Brain microvascular endothelial cell (primary cell): ENCODE measurements around the gene PARD3.
"Not testable (repeated sequence)": the region's sequence is repeated elsewhere in the genome, so short reads cannot be mapped to it uniquely, and the experiment has no call there.

Source experiments
- DNase-seq: peaks from one replicate; pipeline ENCODE4 v3.0.0-alpha.2; 2020
- H3K27ac ChIP-seq: fragments of 250-450 bp; sonication (Bioruptor Pico); 2 replicates; pipeline ENCODE4 v1.5.1; 2020; ENCODE audit warnings: mild to moderate bottlenecking, moderate library complexity
- H3K27me3 ChIP-seq: fragments of 250-450 bp; sonication (Bioruptor Pico); replicated peaks from 2 replicates; pipeline ENCODE4 v1.5.1; 2020; ENCODE audit warnings: mild to moderate bottlenecking
- H3K36me3 ChIP-seq: fragments of 250-450 bp; sonication (Bioruptor Pico); replicated peaks from 2 replicates; pipeline ENCODE4 v1.5.1; 2020; ENCODE audit warnings: mild to moderate bottlenecking
- H3K4me3 ChIP-seq: 2 replicates; pipeline ENCODE4 v1.5.1; 2011; ENCODE audit warnings: low read depth, mild to moderate bottlenecking, control low read depth, low read length, moderate library complexity
- in situ Hi-C: cut with HindIII; loops from 2 replicates; pipeline ENCODE4 v1.10.0; 2017; ENCODE audit warnings: low sequenced_read_pairs, low pct_ligation_motif_present
- TF ChIP-seq, protein P1 (sequence below): IDR thresholded peaks from 2 replicates; pipeline ENCODE4 v1.5.1; 2011; ENCODE audit warnings: low read depth, mild to moderate bottlenecking, moderate library complexity, low read length, control low read depth, inconsistent platforms; ENCODE audit errors: missing control alignments

Gene PARD3

DNA sequence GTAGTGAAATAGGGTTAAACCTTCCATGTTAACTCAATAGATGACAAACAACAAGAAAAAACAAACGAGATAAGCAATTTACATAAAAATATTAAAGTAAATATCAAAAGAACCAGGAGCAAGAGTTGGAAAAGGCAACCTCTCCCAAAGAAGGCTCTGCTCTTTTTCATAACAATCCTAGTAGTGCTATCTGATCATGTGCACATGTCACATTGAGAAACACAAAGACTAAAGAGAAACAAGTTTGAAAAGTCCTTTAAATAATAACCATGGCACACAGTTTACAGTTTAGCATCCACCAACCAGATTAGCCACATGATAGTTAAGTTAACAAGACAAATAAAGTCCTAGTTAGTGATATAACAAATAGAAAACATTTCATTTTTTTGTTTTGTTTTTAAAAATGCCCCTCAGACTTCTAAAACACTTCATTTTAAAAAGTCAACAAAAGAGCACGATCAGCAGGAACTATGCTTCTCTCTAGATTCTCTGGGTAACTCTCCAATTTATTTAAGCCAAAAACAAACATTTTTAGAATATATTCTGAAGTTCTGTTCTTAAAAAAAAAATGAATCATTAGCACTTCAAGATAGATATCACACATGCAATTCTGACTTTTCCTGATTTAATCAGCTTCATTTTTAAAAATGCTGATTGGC lies 110.4 kb downstream of the PARD3 start:
- in situ Hi-C loops = no loop called here
- no peak for DNase-seq
- no peaks in the 10 kb centered on the region for H3K36me3 ChIP-seq
- TF ChIP-seq, protein P1, sequence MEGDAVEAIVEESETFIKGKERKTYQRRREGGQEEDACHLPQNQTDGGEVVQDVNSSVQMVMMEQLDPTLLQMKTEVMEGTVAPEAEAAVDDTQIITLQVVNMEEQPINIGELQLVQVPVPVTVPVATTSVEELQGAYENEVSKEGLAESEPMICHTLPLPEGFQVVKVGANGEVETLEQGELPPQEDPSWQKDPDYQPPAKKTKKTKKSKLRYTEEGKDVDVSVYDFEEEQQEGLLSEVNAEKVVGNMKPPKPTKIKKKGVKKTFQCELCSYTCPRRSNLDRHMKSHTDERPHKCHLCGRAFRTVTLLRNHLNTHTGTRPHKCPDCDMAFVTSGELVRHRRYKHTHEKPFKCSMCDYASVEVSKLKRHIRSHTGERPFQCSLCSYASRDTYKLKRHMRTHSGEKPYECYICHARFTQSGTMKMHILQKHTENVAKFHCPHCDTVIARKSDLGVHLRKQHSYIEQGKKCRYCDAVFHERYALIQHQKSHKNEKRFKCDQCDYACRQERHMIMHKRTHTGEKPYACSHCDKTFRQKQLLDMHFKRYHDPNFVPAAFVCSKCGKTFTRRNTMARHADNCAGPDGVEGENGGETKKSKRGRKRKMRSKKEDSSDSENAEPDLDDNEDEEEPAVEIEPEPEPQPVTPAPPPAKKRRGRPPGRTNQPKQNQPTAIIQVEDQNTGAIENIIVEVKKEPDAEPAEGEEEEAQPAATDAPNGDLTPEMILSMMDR = no peak
- H3K27me3 ChIP-seq = no peaks in the 10 kb centered on the region
- no peak overlapping the region for H3K27ac ChIP-seq
- no peak overlapping the region for H3K4me3 ChIP-seq

DNA sequence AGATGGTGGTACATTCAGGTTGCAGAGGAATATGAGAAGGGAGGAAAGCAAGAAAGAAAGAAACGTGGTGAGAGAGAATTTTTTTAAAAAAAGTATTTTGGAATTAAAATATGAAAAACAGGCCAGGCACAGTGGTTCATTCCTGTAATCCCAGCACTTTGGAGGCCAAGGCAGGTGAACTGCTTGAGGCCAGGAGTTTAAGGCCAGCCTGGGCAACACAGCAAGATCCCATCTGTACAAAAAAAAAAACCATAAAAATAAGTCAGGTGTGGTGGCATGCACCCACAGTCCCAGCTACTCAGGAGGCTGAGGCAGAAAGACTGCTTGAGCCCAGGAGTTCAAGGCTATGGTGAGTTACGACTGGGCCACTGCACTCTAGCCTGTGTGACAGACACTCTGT lies 112.1 kb downstream of the PARD3 start:
- Histone ChIP-seq H3K4me3 (no peak overlapping the region), H3K36me3 (no peaks in the 10 kb centered on the region), H3K27me3 (no peaks in the 10 kb centered on the region), H3K27ac (no peak overlapping the region)
- in situ Hi-C loops = no loop called here
- TF ChIP-seq, protein P1 = no peak
- no peak for DNase-seq

DNA sequence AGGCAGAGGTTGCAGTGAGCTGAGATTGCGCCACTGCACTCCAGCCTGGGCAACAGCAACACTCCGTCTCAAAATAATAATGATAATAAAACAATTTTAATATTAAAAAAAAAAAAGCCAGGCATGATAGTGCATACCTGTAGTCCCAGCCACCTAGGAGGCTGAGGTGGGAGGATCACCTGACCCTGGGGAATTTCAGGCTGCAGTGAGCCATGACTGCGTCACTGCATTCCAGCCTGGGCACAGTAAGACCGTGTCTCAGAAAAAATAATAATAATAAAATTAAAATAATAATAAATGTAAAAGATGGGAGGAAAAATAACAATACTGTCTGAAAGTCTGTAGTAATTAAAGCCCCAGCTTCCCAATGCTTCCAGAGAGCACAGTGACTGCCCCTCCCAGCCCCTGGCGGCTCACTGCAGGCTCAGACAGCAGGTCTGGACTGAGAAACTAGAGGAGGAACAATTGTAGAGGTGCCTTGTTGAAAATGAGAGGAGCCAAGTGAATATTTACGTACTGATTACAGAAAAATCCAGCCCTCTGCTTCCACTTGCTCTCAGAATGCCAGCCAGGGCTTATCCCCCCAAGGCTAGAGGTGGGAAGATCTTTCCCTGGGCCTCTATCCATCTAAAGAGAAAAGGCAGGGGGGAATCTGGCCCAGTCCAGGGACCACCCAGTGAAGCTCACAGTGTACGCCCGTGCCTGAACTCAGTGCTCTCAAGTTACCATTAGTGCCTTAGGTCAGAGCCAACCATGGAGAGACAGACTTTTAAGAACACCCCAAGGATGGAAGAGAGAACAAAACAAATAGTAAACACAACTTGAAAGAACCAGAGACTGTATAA lies 112.8 kb downstream of the PARD3 start:
- no peaks in the 10 kb centered on the region for H3K36me3 ChIP-seq
- H3K27me3 ChIP-seq = no peaks in the 10 kb centered on the region
- H3K27ac ChIP-seq = no peak overlapping the region
- H3K4me3 ChIP-seq = no peak overlapping the region
- in situ Hi-C loops = no loop called here
- TF ChIP-seq, protein P1 = no peak
- DNase-seq = no peak

DNA sequence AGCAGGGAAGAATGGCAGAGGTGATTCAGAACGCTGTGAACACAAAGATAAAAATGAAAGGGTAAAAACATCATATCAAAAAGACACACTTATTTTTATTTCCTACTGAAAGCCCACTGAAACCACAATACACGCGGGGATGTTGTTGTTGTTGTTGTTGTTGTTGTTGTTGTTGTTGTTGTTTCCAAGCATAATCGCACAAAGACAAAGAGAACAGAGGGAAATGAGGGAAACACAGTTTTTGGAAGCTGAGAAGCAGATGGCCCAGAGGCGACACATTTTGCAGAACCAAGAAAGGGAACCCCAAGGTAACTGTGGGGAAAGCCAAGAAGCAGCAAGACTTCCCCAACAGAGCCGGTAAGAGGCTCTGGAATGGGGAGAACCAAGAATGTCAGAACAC lies 113.9 kb downstream of the PARD3 start:
- DNase-seq = no peak
- Histone ChIP-seq H3K27ac (no peak overlapping the region), H3K36me3 (no peaks in the 10 kb centered on the region), H3K4me3 (no peak overlapping the region), H3K27me3 (no peaks in the 10 kb centered on the region)
- in situ Hi-C loops = no loop called here
- TF ChIP-seq, protein P1 = no peak

DNA sequence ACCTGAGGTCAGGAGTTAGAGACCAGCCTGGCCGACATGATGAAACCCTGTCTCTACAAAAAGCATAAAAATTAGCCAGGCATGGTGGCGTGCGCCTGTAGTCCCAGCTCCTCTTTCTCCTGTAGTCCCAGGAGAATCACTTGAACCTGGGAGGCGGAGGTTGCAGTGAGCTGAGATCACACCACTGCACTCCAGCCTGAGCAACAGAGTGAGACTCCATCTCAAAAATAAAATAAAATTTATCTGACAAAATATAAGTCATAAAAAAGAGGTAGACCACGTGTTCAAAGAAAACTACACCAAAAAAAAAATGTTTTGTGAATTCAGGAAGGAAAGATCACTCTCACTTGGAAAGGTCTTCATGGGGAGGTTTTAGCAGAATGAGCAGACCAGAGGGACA lies 114.3 kb downstream of the PARD3 start:
- DNase-seq = not testable (repeated sequence)

DNA sequence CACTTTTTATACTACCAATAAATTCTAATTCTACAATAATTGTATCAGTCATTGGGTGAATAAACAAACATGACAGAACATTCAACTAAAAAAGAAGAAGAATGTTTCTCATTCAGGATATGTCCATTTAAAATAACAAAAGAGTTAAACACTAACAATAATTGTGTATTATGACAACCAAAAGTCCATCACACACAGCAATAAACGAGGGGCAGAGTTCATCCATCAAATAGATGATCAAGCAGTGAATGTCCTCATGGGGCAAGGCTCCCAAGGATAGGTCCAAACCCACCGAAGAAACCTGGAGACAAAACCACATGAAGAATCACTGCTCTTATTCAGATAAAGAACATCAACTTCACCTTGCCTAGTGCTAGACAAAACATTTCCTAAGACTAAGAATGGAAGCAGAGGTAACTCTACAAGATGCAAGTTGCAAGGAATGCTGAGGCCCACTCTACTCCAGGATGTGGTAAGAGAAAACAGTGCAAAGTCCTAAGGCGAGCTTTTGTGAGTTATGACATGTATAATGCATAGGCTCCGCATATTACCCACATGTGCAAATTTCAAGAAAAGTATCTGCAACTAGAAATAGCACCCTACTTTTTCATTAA lies 115.1 kb downstream of the PARD3 start:
- Histone ChIP-seq H3K27me3 (no peaks in the 10 kb centered on the region), H3K27ac (no peak overlapping the region), H3K36me3 (no peaks in the 10 kb centered on the region), H3K4me3 (no peak overlapping the region)
- in situ Hi-C loops = no loop called here
- TF ChIP-seq, protein P1 = no peak
- no peak for DNase-seq

More for the DNA sequence above, 114.3 kb downstream of the PARD3 start:
- H3K27me3 ChIP-seq, H3K36me3 ChIP-seq, in situ Hi-C loops, H3K27ac ChIP-seq, H3K4me3 ChIP-seq: not testable (repeated sequence)
